ENCODE measurements around the gene AR. TPM values are rescaled to one million over a fixed set of nuclear protein-coding genes. Genes with fewer than 3 reads are reported as not detected.

Gene AR
- total RNA-seq, 2 donors from 2014 or later = 1.5 to 2.2 TPM

GRCh38 chrX:67555578-67556203, 11.9 kb downstream of the AR start:
- H3K27ac ChIP-seq (ENCODE audit: low read depth, low read length) = no peak overlapping the region
- 47% methylated on average over 7 of the region's 7 CpGs; no CpG with 5 or more reads in 1 of the 2 experiments for WGBS, 2 experiments (ENCODE audit: insufficient coverage in 1 of 2, insufficient read length in 1 of 2)
- H3K4me3 ChIP-seq (ENCODE audit: low read length) = no peak overlapping the region
- TF ChIP-seq CTCF (conservative IDR thresholded peaks at IDR 0.05) = peak; percentile 81
- no peaks in the 10 kb centered on the region for H3K36me3 ChIP-seq (ENCODE audit: control insufficient read depth, insufficient read depth, low read length)
- Mint-ChIP-seq H3K36me3 (ENCODE audit: low read depth) (no peaks in the 10 kb centered on the region), H3K9me3 (peaks cover 36% of the 10 kb centered on the region), H3K4me3 (no peak overlapping the region), H3K27ac (no peak overlapping the region), H3K4me1 (no peaks in the 10 kb centered on the region), H3K27me3 (ENCODE audit: insufficient read depth) (no peaks in the 10 kb centered on the region)
- no peak overlapping the region for H3K9ac ChIP-seq (ENCODE audit: extremely low read depth, low read length, poor library complexity, severe bottlenecking)
- peak; percentile 69 for DNase-seq
- no peaks in the 10 kb centered on the region for H3K4me1 ChIP-seq (ENCODE audit: control insufficient read depth, insufficient read depth, low read length)
- no peaks in the 10 kb centered on the region for H3K27me3 ChIP-seq (ENCODE audit: control insufficient read depth, insufficient read depth, low read length, poor library complexity, severe bottlenecking)
- H3K9me3 ChIP-seq (ENCODE audit: control insufficient read depth, low read length) = peaks cover 6% of the 10 kb centered on the region

GRCh38 chrX:67558267-67558666, 14.4 kb downstream of the AR start:
- no peak overlapping the region for H3K9ac ChIP-seq (ENCODE audit: extremely low read depth, low read length, poor library complexity, severe bottlenecking)
- no peaks in the 10 kb centered on the region for H3K36me3 Mint-ChIP-seq (ENCODE audit: low read depth)
- H3K9me3 ChIP-seq (ENCODE audit: control insufficient read depth, low read length) = no peaks in the 10 kb centered on the region
- no peaks in the 10 kb centered on the region for H3K4me1 Mint-ChIP-seq
- H3K4me3 Mint-ChIP-seq = no peak overlapping the region
- H3K27me3 Mint-ChIP-seq (ENCODE audit: insufficient read depth) = no peaks in the 10 kb centered on the region
- no peaks in the 10 kb centered on the region for H3K36me3 ChIP-seq (ENCODE audit: control insufficient read depth, insufficient read depth, low read length)
- no peak for DNase-seq
- H3K9me3 Mint-ChIP-seq = peaks cover 21% of the 10 kb centered on the region
- no peaks in the 10 kb centered on the region for H3K4me1 ChIP-seq (ENCODE audit: control insufficient read depth, insufficient read depth, low read length)
- no peaks in the 10 kb centered on the region for H3K27me3 ChIP-seq (ENCODE audit: control insufficient read depth, insufficient read depth, low read length, poor library complexity, severe bottlenecking)
- TF ChIP-seq CTCF (conservative IDR thresholded peaks at IDR 0.05) = no peak
- H3K27ac ChIP-seq (ENCODE audit: low read depth, low read length) = no peak overlapping the region
- WGBS, 2 experiments (ENCODE audit: insufficient coverage in 1 of 2, insufficient read length in 1 of 2) = 100% methylated on average over 1 of the region's 1 CpG; no CpG with 5 or more reads in 1 of the 2 experiments
- no peak overlapping the region for H3K27ac Mint-ChIP-seq
- H3K4me3 ChIP-seq (ENCODE audit: low read length) = no peak overlapping the region

- no peaks in the 10 kb centered on the region for H3K36me3 Mint-ChIP-seq (ENCODE audit: low read depth)
- no peak overlapping the region for H3K4me3 Mint-ChIP-seq
- WGBS, 2 experiments (ENCODE audit: insufficient coverage in 1 of 2, insufficient read length in 1 of 2) = 91% methylated on average over 5 of the region's 7 CpGs; no CpG with 5 or more reads in 1 of the 2 experiments
- Histone ChIP-seq H3K36me3 (ENCODE audit: control insufficient read depth, insufficient read depth, low read length) (no peaks in the 10 kb centered on the region), H3K4me3 (ENCODE audit: low read length) (no peak overlapping the region), H3K9ac (ENCODE audit: extremely low read depth, low read length, poor library complexity, severe bottlenecking) (no peak overlapping the region), H3K9me3 (ENCODE audit: control insufficient read depth, low read length) (no peaks in the 10 kb centered on the region), H3K27me3 (ENCODE audit: control insufficient read depth, insufficient read depth, low read length, poor library complexity, severe bottlenecking) (no peaks in the 10 kb centered on the region), H3K27ac (ENCODE audit: low read depth, low read length) (no peak overlapping the region), H3K4me1 (ENCODE audit: control insufficient read depth, insufficient read depth, low read length) (no peaks in the 10 kb centered on the region)
- no peak for DNase-seq
- no peaks in the 10 kb centered on the region for H3K27me3 Mint-ChIP-seq (ENCODE audit: insufficient read depth)
- peak overlapping the region; percentile 65 for H3K27ac Mint-ChIP-seq
- peaks cover 39% of the 10 kb centered on the region for H3K9me3 Mint-ChIP-seq
- TF ChIP-seq CTCF (conservative IDR thresholded peaks at IDR 0.05) = no peak
- H3K4me1 Mint-ChIP-seq = no peaks in the 10 kb centered on the region
Measured at GRCh38 chrX:67563469-67564448, 19.9 kb downstream of the AR start.
